Loucy (cell line): ENCODE measurements around the gene HTRA3.

ENCODE experiments used
- H2AFZ ChIP-seq: fragments of 200-600 bp; sonication (generic); 2 replicates; pipeline ENCODE4 v1.6.0; 2016; ENCODE audit warnings: antibody characterized with exemption, mild to moderate bottlenecking, low read length, moderate library complexity
- H3F3A ChIP-seq: fragments of 200-600 bp; 2 replicates; pipeline ENCODE4 v1.6.0; 2016; ENCODE audit warnings: antibody characterized with exemption, low read depth, mild to moderate bottlenecking
- H3K27me3 ChIP-seq: fragments of 200-600 bp; sonication (generic); 2 replicates; pipeline ENCODE4 v1.6.1; 2014; ENCODE audit warnings: low read length, mild to moderate bottlenecking; ENCODE audit not compliant: insufficient read depth, poor library complexity, severe bottlenecking
- H3K36me3 ChIP-seq: fragments of 200-600 bp; sonication (generic); 2 replicates; pipeline ENCODE4 v1.6.1; 2016; ENCODE audit warnings: low read length; ENCODE audit not compliant: insufficient read depth
- H3K4me1 ChIP-seq: fragments of 200-600 bp; sonication (generic); 2 replicates; pipeline ENCODE4 v1.5.1; 2014; ENCODE audit warnings: low read length, mild to moderate bottlenecking; ENCODE audit not compliant: insufficient read depth, poor library complexity, severe bottlenecking
- H3K4me2 ChIP-seq: fragments of 200-600 bp; sonication (generic); 2 replicates; pipeline ENCODE4 v1.6.0; 2014; ENCODE audit warnings: antibody characterized with exemption, low read length, low read depth, mild to moderate bottlenecking; ENCODE audit not compliant: poor library complexity, severe bottlenecking
- H3K4me3 ChIP-seq: fragments of 200-600 bp; sonication (generic); 2 replicates; pipeline ENCODE4 v1.5.1; 2014; ENCODE audit warnings: low read length, mild to moderate bottlenecking, mixed read lengths; ENCODE audit not compliant: poor library complexity, severe bottlenecking
- H3K79me2 ChIP-seq: fragments of 200-600 bp; sonication (generic); 2 replicates; pipeline ENCODE4 v1.6.1; 2014; ENCODE audit warnings: low read length; ENCODE audit not compliant: insufficient read depth
- H3K9ac ChIP-seq: fragments of 200-600 bp; sonication (generic); 2 replicates; pipeline ENCODE4 v1.6.0; 2014; ENCODE audit warnings: mild to moderate bottlenecking, low read depth, low read length, moderate library complexity; ENCODE audit not compliant: poor library complexity, severe bottlenecking
- H3K9me2 ChIP-seq: fragments of 200-600 bp; sonication (generic); replicated peaks from 2 replicates; pipeline ENCODE4 v1.6.1; 2016; ENCODE audit warnings: low read depth, low read length, mixed read lengths
- H3K9me3 ChIP-seq: fragments of 200-600 bp; sonication (generic); 2 replicates; pipeline ENCODE4 v1.6.1; 2014; ENCODE audit warnings: mild to moderate bottlenecking, antibody characterized with exemption, low read length, low read depth; ENCODE audit not compliant: insufficient read depth
- H4K20me1 ChIP-seq: fragments of 200-600 bp; sonication (generic); 2 replicates; pipeline ENCODE4 v1.6.0; 2014; ENCODE audit warnings: antibody characterized with exemption, low read length, mild to moderate bottlenecking; ENCODE audit not compliant: insufficient read depth, poor library complexity, severe bottlenecking
- CTCF ChIP-seq: fragments of 200-600 bp; sonication (generic); conservative IDR thresholded peaks from 2 replicates; pipeline ENCODE4 v1.5.1; 2014; ENCODE audit warnings: mild to moderate bottlenecking, antibody characterized with exemption, low read length
- EZH2phosphoT487 ChIP-seq: fragments of 200-600 bp; IDR thresholded peaks from 2 replicates; pipeline ENCODE4 v1.6.1; 2018; ENCODE audit warnings: antibody characterized with exemption, mild to moderate bottlenecking, moderate library complexity, borderline replicate concordance

Gene HTRA3

GRCh38 chr4:8280158-8280875 lies 10.8 kb downstream of the HTRA3 start:
- Histone ChIP-seq H3K36me3 (no peaks in the 10 kb centered on the region), H3K4me3 (no peak overlapping the region), H3K9me2 (no peaks in the 10 kb centered on the region), H3K4me1 (no peaks in the 10 kb centered on the region), H3K9me3 (no peaks in the 10 kb centered on the region), H3K9ac (no peak overlapping the region), H3F3A (no peaks in the 10 kb centered on the region), H3K27me3 (no peaks in the 10 kb centered on the region), H2AFZ (no peak overlapping the region), H3K4me2 (no peak overlapping the region), H3K79me2 (no peaks in the 10 kb centered on the region), H4K20me1 (no peaks in the 10 kb centered on the region)
- TF ChIP-seq CTCF: no peak
- TF ChIP-seq EZH2phosphoT487: no peak

GRCh38 chr4:8280876-8281440 lies 11.4 kb downstream of the HTRA3 start:
- Histone ChIP-seq H3K4me1 (no peaks in the 10 kb centered on the region), H3K79me2 (no peaks in the 10 kb centered on the region), H2AFZ (no peak overlapping the region), H4K20me1 (no peaks in the 10 kb centered on the region), H3K9me3 (no peaks in the 10 kb centered on the region), H3K4me2 (no peak overlapping the region), H3K36me3 (no peaks in the 10 kb centered on the region), H3K9me2 (no peaks in the 10 kb centered on the region), H3K9ac (no peak overlapping the region), H3K27me3 (no peaks in the 10 kb centered on the region), H3F3A (no peaks in the 10 kb centered on the region), H3K4me3 (no peak overlapping the region)
- TF ChIP-seq EZH2phosphoT487 (no peak), CTCF (no peak)

GRCh38 chr4:8281519-8282133 lies 12.1 kb downstream of the HTRA3 start:
- Histone ChIP-seq H3K9ac (no peak overlapping the region), H3K27me3 (no peaks in the 10 kb centered on the region), H3K79me2 (no peaks in the 10 kb centered on the region), H3K9me3 (no peaks in the 10 kb centered on the region), H3K4me2 (no peak overlapping the region), H2AFZ (no peak overlapping the region), H4K20me1 (no peaks in the 10 kb centered on the region), H3K4me1 (no peaks in the 10 kb centered on the region), H3F3A (no peaks in the 10 kb centered on the region), H3K9me2 (no peaks in the 10 kb centered on the region), H3K4me3 (no peak overlapping the region), H3K36me3 (no peaks in the 10 kb centered on the region)
- TF ChIP-seq CTCF (no peak), EZH2phosphoT487 (no peak)
